CD14-positive monocyte (primary cell): Measurements from ENCODE around the gene LTBP4. TPM values are rescaled to one million over a fixed set of nuclear protein-coding genes. Genes with fewer than 3 reads are reported as not detected.

ENCODE experiments used
- DNase-seq, 3 donors: peaks; one replicate each; pipeline ENCODE4 v3.0.0-alpha.2; 2011 to 2022
- H2AFZ ChIP-seq: 2 replicates; pipeline ENCODE4 v1.6.0; 2012; ENCODE audit warnings: mild to moderate bottlenecking, low read depth, low read length, inconsistent platforms; ENCODE audit not compliant: insufficient read depth, poor library complexity, severe bottlenecking
- H3K27ac ChIP-seq, 2 donors: 1 replicate in 1 of 2; 2 replicates in 1 of 2; pipeline ENCODE4 v1.5.1; 2012 to 2013; ENCODE audit warnings: low read length in 2 of 2, control low read depth in 1 of 2, inconsistent platforms in 1 of 2, low read depth in 1 of 2, mild to moderate bottlenecking in 1 of 2
- H3K27me3 ChIP-seq, 2 donors: one replicate each; pipeline versions ENCODE4 v1.6.0 to v1.6.1; 2011 to 2013; ENCODE audit warnings: low read length in 2 of 2; ENCODE audit not compliant: control insufficient read depth in 2 of 2, insufficient read depth in 2 of 2
- H3K36me3 ChIP-seq, 2 donors: replicated peaks in 1 of 2; 1 replicate in 1 of 2; 2 replicates in 1 of 2; pipeline versions ENCODE4 v1.5.1 to v1.6.1; 2012 to 2013; ENCODE audit warnings: low read length in 2 of 2, control low read depth in 1 of 2, inconsistent platforms in 1 of 2, mild to moderate bottlenecking in 1 of 2; ENCODE audit not compliant: insufficient read depth in 2 of 2, control insufficient read depth in 1 of 2
- H3K4me1 ChIP-seq, 2 donors: 1 replicate in 1 of 2; 2 replicates in 1 of 2; pipeline versions ENCODE4 v1.5.1 to v1.6.1; 2012 to 2013; ENCODE audit warnings: low read length in 2 of 2, control low read depth in 1 of 2, inconsistent platforms in 1 of 2, mild to moderate bottlenecking in 1 of 2, moderate library complexity in 1 of 2; ENCODE audit not compliant: insufficient read depth in 2 of 2, control insufficient read depth in 1 of 2
- H3K4me2 ChIP-seq: replicated peaks from 2 replicates; pipeline ENCODE3; 2012; ENCODE audit warnings: low read length, moderate library complexity, mild to moderate bottlenecking; ENCODE audit not compliant: poor library complexity, severe bottlenecking; ENCODE audit errors: extremely low read depth
- H3K4me3 ChIP-seq, 3 experiments: fragments of 200-600 bp in 1 of 3; sonication (generic) in 1 of 3; replicated peaks in 1 of 3; 1 replicate in 2 of 3; 2 replicates in 1 of 3; pipeline ENCODE4 v1.5.1; 2011 to 2013; ENCODE audit warnings: low read length in 3 of 3, mild to moderate bottlenecking in 3 of 3, control low read depth in 2 of 3, low read depth in 2 of 3, inconsistent platforms in 1 of 3, moderate library complexity in 1 of 3
- H3K79me2 ChIP-seq: 2 replicates; pipeline ENCODE4 v1.6.0; 2012; ENCODE audit warnings: mild to moderate bottlenecking, control low read depth, inconsistent platforms, low read length, moderate library complexity; ENCODE audit not compliant: insufficient read depth
- H3K9ac ChIP-seq: 2 replicates; pipeline ENCODE4 v1.6.0; 2017; ENCODE audit warnings: low read length, mild to moderate bottlenecking; ENCODE audit not compliant: insufficient read depth, poor library complexity, severe bottlenecking
- H3K9me3 ChIP-seq, 2 donors: replicated peaks in 1 of 2; 1 replicate in 1 of 2; 2 replicates in 1 of 2; pipeline versions ENCODE4 v1.5.1 to v1.6.1; 2012 to 2013; ENCODE audit warnings: low read length in 2 of 2, control low read depth in 1 of 2; ENCODE audit not compliant: control insufficient read depth in 1 of 2, insufficient read depth in 1 of 2
- H4K20me1 ChIP-seq: 2 replicates; pipeline ENCODE4 v1.6.0; 2012; ENCODE audit warnings: mild to moderate bottlenecking, low read length, control low read depth, moderate library complexity; ENCODE audit not compliant: insufficient read depth
- H3K27ac Mint-ChIP-seq, 7 donors: one replicate each; pipeline ENCODE4 v1.8.0; 2020; ENCODE audit warnings: mild to moderate bottlenecking in 7 of 7, mixed read lengths in 7 of 7, moderate library complexity in 6 of 7, inconsistent platforms in 2 of 7
- H3K27me3 Mint-ChIP-seq, 3 donors: one replicate each; pipeline ENCODE4 v1.8.0; 2021 to 2022; ENCODE audit warnings: low read depth in 3 of 3, mild to moderate bottlenecking in 3 of 3, mixed read lengths in 3 of 3, moderate library complexity in 3 of 3, inconsistent platforms in 1 of 3
- H3K36me3 Mint-ChIP-seq, 2 donors: one replicate each; pipeline ENCODE4 v1.8.0; 2020; ENCODE audit warnings: mixed read lengths in 2 of 2, inconsistent platforms in 1 of 2, mild to moderate bottlenecking in 1 of 2
- H3K4me1 Mint-ChIP-seq: one replicate; pipeline ENCODE4 v1.8.0; 2020; ENCODE audit warnings: mild to moderate bottlenecking, mixed read lengths
- H3K4me3 Mint-ChIP-seq, 2 donors: one replicate each; pipeline ENCODE4 v1.8.0; 2020; ENCODE audit warnings: mild to moderate bottlenecking in 2 of 2, mixed read lengths in 2 of 2, moderate library complexity in 1 of 2
- H3K9me3 Mint-ChIP-seq, 7 donors: one replicate each; pipeline ENCODE4 v1.8.0; 2020 to 2022; ENCODE audit warnings: mixed read lengths in 7 of 7, mild to moderate bottlenecking in 6 of 7, moderate library complexity in 6 of 7, inconsistent platforms in 2 of 7
- WGBS: methylation state at CpG from one replicate; pipeline ENCODE4 v1.1.5; 2013; ENCODE audit warnings: missing lambda C conversion rate; ENCODE audit not compliant: insufficient coverage; 5-methylcytosine and 5-hydroxymethylcytosine counted together
- intact Hi-C, 2 donors: fragments of 100-400 bp; cut with micrococcal nuclease; formaldehyde crosslinking; loops; one replicate each; pipeline versions ENCODE4 v1.15.0 to v1.15.1; 2023
- polyA plus RNA-seq, 3 donors: library from polyadenylated mRNA; depleted of rRNA in 1 of 3; unstranded in 2 of 3; stranded (reverse) in 1 of 3; fragments of 300-500 nt in 2 of 3; fragments of >200 nt in 1 of 3; fragmentation: Illumina TruSeq in 2 of 3; gene quantifications; 1 replicate in 2 of 3; 2 replicates in 1 of 3; pipeline ENCODE4 v1.2.3, GENCODE V29; 2012 to 2021
- TF ChIP-seq, protein P1 (sequence below): fragments of 200-600 bp; IDR thresholded peaks from one replicate; pipeline ENCODE4 v1.8.0; 2022; ENCODE audit warnings: antibody characterized with exemption, mild to moderate bottlenecking

LTBP4 gene
- polyA plus RNA-seq, 3 donors = 3.8 to 38.7 (median 8.0) TPM

DNA sequence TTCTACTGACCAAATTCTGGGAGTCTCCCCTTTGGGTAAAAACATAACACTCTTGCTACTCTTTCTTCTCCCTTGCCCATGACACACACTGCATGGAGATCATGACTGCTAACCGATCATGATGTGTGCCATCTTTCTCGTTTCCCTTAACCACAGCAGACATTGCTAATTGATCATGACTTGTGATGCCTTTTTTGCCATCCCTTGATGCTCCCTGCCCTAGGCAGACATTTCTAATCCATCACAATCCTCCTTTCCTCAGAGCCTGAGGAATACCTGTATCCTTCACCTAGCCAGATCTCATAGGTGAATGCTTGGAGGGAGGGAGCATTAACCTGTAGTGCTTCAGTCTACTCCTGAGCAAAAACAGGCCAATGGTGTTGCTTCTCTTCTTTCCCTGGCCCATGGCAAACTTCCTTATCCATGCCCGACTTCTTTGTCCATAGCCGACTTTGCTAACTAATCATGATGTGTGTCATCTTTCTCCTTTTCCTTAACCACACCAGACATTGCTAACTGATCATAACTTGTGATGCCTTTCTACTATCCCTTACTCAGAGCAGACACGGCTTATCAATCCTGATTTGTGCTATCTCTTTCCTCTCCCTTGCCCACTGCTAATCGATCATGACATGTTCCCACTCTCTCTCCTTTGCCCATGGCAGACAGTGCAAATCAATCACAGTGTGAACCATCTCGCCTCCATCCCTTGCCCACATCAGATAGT is 71.6 kb downstream of the LTBP4 start:
- Histone ChIP-seq H4K20me1 (no peaks in the 10 kb centered on the region), H3K79me2 (no peaks in the 10 kb centered on the region), H3K27me3 (no peaks in the 10 kb centered on the region), H3K4me3 (no peak overlapping the region), H3K36me3 (peaks cover 14 to 49% of the 10 kb centered on the region in 2 donors), H3K9ac (no peak overlapping the region), H3K4me2 (no peak overlapping the region), H3K9me3 (peaks cover 9 to 10% of the 10 kb centered on the region in 2 donors), H2AFZ (no peak overlapping the region), H3K27ac (no peak overlapping the region), H3K4me1 (no peaks in the 10 kb centered on the region)
- Mint-ChIP-seq H3K9me3 (peaks cover 2 to 15% (median 10%) of the 10 kb centered on the region in 7 donors), H3K4me3 (no peak overlapping the region), H3K27me3 (no peaks in the 10 kb centered on the region), H3K36me3 (peaks cover 29 to 33% of the 10 kb centered on the region in 2 donors), H3K4me1 (no peaks in the 10 kb centered on the region), H3K27ac (no peak overlapping the region)
- TF ChIP-seq, protein P1, sequence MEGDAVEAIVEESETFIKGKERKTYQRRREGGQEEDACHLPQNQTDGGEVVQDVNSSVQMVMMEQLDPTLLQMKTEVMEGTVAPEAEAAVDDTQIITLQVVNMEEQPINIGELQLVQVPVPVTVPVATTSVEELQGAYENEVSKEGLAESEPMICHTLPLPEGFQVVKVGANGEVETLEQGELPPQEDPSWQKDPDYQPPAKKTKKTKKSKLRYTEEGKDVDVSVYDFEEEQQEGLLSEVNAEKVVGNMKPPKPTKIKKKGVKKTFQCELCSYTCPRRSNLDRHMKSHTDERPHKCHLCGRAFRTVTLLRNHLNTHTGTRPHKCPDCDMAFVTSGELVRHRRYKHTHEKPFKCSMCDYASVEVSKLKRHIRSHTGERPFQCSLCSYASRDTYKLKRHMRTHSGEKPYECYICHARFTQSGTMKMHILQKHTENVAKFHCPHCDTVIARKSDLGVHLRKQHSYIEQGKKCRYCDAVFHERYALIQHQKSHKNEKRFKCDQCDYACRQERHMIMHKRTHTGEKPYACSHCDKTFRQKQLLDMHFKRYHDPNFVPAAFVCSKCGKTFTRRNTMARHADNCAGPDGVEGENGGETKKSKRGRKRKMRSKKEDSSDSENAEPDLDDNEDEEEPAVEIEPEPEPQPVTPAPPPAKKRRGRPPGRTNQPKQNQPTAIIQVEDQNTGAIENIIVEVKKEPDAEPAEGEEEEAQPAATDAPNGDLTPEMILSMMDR = no peak
- DNase-seq = no peak
- intact Hi-C loops = no loop called here
- 93% methylated on average over 7 of the region's 7 CpGs for WGBS

DNA sequence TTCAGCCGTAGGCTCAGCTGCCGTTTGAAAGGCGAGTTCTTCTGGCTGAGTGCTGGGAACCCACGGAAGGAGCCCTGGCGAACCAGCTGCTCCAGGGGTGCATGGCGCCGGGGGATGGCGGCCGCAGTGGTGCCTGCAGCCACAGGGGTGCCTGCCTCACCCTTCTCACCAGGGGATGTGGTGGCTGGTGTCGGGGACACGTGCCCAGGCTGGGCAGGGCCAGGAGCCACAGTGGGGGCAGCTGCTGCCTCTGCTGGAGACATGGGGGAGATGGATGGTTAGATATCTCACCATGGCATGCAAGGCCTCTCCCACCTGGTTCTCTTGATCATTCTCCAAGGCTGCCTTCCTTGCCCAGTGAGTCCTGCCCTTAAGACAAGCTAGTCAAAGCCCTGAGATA is 72.2 kb downstream of the LTBP4 start:
- no peak overlapping the region for H3K9ac ChIP-seq
- no peak overlapping the region for H3K4me3 Mint-ChIP-seq
- no peaks in the 10 kb centered on the region for H3K4me1 ChIP-seq
- peaks cover 2 to 15% (median 10%) of the 10 kb centered on the region in 7 donors for H3K9me3 Mint-ChIP-seq
- WGBS = 98% methylated on average over 7 of the region's 11 CpGs
- no peaks in the 10 kb centered on the region for H4K20me1 ChIP-seq
- peaks cover 14 to 48% of the 10 kb centered on the region in 2 donors for H3K36me3 ChIP-seq
- H3K4me2 ChIP-seq = no peak overlapping the region
- intact Hi-C loops = no loop called here
- no peak overlapping the region for H3K27ac Mint-ChIP-seq
- no peaks in the 10 kb centered on the region for H3K27me3 Mint-ChIP-seq
- H3K27me3 ChIP-seq = no peaks in the 10 kb centered on the region
- H3K4me3 ChIP-seq = no peak overlapping the region
- no peak overlapping the region for H3K27ac ChIP-seq
- TF ChIP-seq, protein P1 = no peak
- no peak overlapping the region for H2AFZ ChIP-seq
- no peaks in the 10 kb centered on the region for H3K79me2 ChIP-seq
- peaks cover 34 to 38% of the 10 kb centered on the region in 2 donors for H3K36me3 Mint-ChIP-seq
- H3K9me3 ChIP-seq = peaks cover 9 to 10% of the 10 kb centered on the region in 2 donors
- no peaks in the 10 kb centered on the region for H3K4me1 Mint-ChIP-seq
- no peak for DNase-seq
